Right ventricle myocardium inferior (tissue), 1 donor: ENCODE data around the gene KCNJ12. TPM values are rescaled to one million over a fixed set of nuclear protein-coding genes. Genes with fewer than 3 reads are reported as not detected.
A peak's percentile ranks its signal among the peaks of the same experiment; 100 is the strongest.

Source experiments
- ATAC-seq: fragments of 200-7000 bp; cut with Tn5 transposase; one replicate; pipeline ENCODE4 v1.9.1; 2020; ENCODE audit warnings: mild to moderate bottlenecking, moderate library complexity
- DNase-seq: peaks from one replicate; pipeline ENCODE4 v3.0.0; 2021; ENCODE audit errors: missing footprints
- intact Hi-C: fragments of 100-400 bp; cut with DNase I; formaldehyde crosslinking; loops from one replicate; pipeline ENCODE4 v1.11.0; 2022
- total RNA-seq: library from RNA; stranded (reverse); fragmentation: NEBNext Ultra II Directional; extraction: Animal tissue kit (Norgen Biotek cat#: 25700); gene quantifications from one replicate; pipeline ENCODE4 v1.2.1, GENCODE V29; 2021
- donor health status: DM: no; HTN: yes; CAD: no; lungs with severe emphysema.

KCNJ12 gene
- total RNA-seq, 1 donor from 2014 or later, result 12.6 TPM

DNA sequence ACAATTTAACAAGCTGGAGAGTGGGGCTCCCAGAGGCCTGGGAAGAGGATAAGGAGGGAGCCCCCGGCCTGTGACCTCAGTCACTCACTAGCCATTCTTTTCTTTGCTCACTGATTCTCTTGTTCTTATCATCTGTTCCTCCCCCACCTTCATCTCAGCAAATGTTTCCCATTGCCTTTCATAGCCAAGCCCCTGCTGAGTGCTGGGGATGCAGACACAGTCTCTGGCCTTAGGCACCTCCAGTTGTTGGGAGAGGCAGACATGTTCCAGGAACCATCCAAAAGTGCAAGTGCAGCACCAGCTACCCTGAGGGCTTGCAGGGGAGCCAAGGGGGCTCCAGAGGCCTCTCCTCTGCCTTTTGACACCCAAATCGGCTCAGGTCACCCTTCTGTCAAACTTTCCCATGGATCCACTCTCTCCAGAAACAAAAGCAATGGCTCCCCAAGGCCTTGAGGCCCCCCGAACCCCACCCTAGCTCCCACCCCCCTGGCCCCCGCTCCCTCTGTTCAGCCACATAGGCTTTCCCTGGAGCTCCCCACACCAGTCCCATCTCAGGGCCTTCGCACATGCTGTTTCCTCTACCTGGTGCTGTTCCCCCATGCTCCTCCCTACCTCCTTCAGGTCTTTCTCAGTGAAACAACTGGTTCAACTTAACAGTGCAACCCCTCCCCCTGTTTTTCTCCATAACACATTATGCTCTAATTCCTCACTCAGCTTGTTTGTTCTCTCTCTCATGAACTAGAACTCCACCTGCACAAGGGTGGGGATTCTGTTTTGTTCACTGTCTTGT, 14.9 kb upstream of the KCNJ12 start:
- intact Hi-C loops, result no loop called here
- ATAC-seq (no peak), DNase-seq (peak; percentile 20)

DNA sequence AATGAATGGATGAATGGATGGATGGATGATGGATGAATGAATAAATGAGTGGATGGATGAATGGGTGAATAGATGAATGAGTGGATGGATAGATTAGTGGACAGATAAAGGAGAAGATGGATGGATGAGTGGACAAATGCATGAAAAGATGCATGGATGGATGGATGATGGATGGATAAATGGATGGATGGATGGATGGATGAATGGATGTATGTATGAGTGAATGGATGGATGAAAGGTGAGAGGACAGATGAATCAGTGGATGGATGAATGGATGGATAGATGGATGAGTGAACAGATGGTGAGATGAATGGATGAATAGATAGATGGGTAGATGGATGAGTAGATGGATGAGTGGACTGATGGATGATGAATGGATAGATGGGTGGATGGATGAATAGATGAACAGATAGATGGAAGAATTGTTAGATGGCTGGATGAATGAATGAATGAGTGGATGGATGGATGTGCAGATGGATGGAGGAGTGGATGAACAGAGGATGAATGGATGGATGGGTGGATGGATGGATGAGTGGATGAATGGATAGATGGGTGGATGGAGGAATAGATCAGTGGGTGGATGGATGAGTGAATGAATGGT, 13.7 kb upstream of the KCNJ12 start:
- ATAC-seq (no peak), DNase-seq (no peak)
- intact Hi-C loops, result no loop called here

DNA sequence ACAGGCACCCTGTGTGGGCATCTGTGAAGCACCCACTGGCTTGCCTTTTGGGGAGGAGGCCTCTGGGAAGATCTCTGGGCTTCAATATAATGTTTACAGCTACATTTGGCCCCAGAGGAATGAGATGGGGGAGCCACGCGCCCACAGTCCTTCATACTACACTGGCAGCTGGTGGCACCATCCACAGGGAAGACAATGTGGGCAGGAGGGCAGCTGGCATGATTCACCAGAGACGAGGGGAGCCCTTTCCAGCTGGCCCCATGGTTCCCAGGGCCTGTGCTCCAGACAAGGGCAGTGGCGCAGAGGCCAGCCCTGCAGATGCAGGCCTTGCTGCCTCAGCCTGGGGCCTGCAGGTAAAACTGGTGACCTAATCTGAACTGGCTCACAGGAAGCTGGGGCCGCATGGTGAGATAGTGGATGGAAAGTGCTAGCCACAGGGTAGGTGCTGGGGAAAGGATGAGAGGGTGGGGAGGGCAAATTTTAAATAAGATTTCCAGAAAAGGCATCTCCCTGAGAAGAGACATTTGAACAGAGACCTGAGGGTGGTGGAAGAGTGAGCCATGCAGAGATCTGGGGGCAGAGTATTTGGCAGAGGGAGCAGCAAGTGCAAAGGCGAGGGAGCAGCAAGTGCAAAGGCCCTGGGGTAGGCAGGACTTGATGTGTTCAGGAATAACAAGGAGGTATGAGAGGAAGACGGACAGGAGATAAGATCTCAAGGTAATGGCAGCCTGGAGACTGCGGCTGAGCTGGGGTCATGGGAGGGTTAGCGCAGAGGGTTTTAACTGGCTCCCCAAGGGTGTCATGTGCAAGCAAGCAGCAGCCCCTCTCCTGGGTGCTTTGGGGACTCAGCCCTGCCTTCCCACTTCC, 12.1 kb upstream of the KCNJ12 start:
- intact Hi-C loops, result no loop called here
- ATAC-seq (no peak), DNase-seq (peak; percentile 13)

DNA sequence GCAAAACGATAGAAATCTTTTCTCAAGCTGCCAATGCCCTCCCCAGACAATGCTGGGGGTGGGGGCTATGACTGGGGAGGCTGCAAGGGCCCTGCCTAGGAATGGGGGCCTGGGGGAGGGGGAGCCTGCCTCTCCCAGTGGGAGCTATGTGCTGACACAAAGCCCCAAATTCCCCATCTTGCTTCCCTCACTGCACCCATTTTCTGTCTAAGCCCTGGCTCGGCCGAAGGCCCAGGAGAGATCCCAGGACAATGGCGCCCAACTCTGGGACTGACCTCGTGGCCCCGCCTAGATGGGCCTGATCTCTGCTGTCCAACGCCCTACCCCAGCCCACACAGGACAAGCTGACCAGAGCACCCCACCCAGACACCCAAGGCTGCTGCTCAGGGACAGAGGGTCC, 11.1 kb upstream of the KCNJ12 start:
- DNase-seq (no peak), ATAC-seq (no peak)
- intact Hi-C loops, result no loop called here

DNA sequence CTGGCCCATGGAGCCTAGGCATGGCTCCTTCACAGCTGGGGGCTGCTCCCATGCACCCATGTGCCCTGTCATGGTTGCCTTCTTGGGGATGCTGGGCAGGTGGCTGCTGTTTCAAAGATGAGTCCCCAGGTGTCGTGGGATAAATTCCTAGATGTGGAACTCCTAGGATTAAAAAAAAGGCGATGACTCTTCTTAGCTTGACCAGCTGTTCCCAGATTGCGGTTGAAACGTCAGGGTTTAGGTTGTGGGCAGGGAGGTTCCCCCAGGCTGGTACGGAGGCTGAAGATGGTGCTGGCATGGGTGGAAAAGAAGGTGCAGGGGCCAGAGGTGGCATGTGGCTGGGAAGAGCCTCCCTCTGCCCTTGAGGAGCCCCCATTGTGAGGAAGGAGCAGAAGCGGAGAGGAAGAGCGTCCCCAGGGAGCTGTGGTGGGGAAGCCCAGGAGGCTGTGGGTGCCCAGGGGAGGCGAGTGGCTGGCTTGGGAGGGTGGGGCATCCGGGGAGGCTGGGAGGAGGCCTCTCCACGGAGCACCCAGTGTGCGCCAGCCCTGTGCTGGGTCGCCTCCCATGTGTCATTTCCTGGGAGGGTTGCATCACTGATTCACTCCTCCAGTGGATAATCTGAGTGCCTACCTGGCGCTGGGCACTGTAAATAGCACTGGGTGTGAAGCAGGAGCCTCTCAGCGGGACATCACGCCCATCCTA, 7.5 kb upstream of the KCNJ12 start:
- DNase-seq, result no peak
- intact Hi-C loops, result no loop called here
- ATAC-seq, result no peak

DNA sequence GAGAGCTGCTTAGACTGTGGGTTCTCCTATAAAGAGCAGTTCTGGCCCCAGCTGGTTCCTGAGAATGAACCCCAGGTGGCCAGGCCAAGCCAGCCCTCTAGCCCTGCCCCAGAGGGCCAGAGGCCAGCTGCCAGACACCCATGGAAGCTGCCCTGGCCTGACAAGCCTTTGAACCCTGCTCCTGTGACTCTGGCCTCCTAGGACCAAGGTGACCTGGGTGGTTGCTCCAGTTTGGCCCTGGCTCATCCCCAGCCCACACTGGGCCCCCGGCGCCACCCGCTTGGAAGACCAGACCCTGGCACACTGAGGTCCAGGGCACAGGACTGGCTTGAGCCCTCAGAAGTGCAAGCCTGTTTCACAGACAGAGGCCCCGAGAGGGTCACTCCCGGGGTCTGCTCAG, 6.8 kb upstream of the KCNJ12 start:
- intact Hi-C loops, result no loop called here
- DNase-seq (no peak), ATAC-seq (no peak)

DNA sequence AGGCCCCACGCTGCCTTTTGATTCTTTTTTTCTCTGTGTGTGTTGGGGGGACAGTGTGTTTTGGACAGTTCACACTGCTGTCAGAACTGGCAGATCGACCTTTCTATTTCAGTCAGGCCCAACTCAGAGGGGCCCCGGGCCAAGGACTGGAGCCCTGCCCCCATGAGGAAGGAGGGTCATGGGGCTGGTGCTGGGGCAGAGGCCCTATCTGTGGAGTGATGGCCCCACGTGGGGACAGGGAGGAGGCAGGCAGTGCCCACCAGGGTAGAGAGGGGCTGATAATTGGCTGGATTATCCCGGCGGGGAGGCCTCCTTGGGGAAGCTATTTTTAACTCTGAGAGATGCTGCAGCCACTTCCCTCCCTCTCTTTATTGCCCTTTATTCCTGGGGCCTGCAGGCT, 5.7 kb upstream of the KCNJ12 start:
- intact Hi-C loops, result loop anchor here (5.0 kb wide), 1 partner anchor 83 kb away; no protein-coding TSS in a partner anchor
- ATAC-seq (peak; percentile 94), DNase-seq (peak; percentile 83)

DNA sequence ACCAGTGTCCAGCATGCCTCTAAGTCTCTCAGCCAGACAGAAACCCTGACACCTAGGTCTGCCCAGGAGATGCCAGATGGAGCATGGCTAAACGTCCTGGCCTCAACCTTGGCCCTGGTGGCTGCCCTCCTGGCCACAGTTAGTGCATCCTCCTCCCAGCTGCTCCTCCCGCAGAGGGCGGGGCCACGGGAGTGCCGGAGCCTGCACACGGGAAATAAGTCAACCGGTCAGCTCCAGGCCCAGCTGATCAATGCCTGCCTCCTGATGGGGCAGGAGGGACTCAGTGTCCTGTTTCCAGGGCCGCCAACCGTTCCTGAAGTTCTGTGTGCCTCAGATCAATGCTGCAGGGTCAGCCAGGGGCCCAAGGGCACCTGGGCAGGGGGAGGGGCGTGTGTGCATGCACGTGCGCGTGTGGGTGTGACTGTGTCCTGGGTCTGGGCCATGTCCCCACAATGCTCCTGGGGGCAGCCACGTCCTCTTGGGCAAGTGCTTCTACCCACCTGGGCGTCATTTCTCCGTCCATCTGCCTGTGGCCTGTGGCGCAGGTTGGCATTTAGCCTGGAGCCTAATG, 4.6 kb upstream of the KCNJ12 start:
- DNase-seq (no peak), ATAC-seq (no peak)
- intact Hi-C loops, result loop anchor here (5.0 kb wide), 1 partner anchor 84 kb away; no protein-coding TSS in a partner anchor

DNA sequence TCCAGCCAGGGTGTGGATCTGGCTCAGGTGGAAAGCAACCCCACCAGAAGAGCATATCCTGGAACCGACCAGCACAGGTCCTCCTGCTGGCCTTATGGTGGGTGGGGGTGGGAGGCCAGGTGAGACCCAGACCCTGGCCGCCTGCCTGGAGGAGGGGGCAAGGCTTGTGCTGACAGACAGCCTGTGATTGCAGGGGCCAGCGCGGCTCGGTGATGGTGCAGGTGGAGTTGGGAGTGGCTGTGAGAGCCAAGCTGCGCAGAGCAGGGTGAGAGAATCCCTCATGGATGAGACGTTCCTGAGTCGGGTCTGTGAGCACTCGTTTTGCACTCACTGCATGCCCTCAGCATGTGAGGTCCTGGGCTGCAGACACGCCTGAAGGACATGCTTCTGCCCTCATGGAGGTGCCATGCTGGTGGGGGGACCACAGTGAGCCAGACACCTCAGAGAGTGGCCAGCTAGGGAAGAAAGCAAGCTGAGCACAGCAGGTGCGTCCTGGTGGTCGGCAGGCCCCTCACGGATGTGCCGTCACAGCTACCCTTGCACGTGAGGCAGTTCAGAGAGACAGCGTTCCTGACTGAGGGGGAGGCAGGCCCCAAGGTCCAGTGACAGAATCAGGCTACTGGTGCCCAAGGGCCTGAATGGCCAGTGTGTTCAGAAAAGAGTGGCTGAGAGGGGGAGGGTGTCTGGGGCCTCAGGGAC, 3.8 kb upstream of the KCNJ12 start:
- no peak for ATAC-seq
- no peak for DNase-seq
- intact Hi-C loops, result loop anchor here (5.0 kb wide), 1 partner anchor 85 kb away; no protein-coding TSS in a partner anchor

DNA sequence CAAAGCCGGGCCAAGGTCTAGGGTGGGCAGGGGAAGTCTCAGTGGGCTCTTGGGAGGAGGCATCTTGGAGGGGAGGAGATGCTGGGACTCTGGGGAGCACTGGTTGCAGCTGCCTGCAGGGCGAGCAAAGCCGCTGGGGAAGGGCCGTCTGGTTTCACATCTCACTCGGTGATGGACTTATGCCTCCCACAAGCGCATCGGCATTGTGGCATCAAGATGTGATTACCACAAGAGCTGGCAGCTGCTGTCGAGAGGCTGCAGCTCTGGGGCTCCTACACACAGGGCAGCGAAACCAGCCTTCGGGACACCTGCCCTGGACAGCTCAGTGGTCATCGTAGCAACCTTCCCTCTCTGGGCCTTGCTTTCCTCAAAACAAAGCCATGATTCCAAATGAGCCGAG, 3.1 kb upstream of the KCNJ12 start:
- ATAC-seq (no peak), DNase-seq (no peak)
- intact Hi-C loops, result loop anchor here (5.0 kb wide), 1 partner anchor 86 kb away; no protein-coding TSS in a partner anchor

DNA sequence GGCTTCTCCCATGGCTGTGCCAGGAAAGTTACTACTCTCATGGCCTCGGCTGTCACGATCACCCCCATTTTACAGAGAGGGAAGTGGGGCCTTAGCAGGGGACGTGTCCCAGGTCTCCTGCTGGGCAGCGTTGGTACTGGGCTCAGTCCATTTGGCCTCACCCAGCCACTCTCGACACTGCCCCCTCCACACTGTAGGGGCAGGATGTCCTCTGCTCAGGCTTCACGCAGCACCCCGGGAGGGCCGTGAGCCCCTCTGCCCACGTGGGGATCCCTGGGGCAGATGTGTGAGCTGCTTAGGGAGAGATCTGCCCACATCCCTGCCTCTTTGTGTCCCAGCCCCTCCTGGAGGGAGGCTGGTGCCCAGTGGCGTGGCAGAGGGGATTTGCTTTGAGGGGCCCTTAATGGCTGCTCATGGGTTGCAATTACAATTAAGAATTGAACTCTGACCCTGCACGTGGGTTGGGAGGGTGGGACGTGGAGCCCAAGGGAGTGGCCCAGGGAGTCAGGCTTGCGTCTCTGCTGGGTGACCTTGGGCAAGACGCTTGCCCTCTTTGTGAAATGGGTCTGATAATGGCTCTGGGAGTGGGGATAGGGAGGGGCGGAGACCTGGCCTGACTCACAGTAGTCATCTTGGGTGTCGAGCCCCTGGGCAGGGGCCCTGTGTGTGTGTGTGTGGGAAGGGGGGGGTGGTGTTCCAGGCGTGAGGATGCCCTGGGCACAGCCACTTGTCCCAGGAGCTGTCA, 2.3 kb upstream of the KCNJ12 start:
- no peak for ATAC-seq
- DNase-seq, result no peak
- intact Hi-C loops, result loop anchor here (5.0 kb wide), 1 partner anchor 87 kb away; no protein-coding TSS in a partner anchor

DNA sequence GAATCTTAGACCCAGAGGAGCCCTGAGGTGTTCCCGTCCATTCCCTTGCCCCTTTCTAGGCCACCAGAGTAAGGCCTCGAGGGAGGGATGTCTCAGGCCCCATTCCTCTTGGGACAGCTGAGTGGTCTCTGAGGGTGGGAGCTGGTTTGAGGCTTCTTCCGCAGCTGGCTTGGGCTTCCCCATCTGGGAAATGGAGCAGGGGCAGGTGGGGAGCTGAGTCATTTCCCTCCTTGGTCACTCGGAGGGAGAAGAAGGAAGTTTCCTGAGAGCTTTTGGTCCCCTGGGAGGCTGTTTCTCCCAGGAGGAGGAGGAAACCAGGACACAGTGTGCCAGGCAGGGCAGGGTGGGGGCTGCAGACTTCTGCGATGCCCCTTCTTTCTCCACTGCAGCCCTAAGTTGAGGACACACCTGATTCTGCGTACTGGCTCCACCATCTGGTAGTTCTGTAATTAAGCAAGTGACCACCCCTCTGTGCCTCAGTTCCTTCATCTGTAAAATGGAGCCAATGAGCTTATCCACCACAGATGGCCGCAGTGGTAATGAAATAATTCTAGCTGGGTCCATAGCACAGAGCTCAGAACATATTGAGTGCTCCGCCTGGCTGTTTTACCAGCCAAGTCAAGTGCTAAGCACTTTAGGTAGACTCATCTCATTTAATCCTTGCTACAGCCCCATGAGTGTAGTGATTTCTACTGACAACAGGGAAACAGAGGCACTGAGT, 1.6 kb upstream of the KCNJ12 start:
- ATAC-seq (no peak), DNase-seq (no peak)
- intact Hi-C loops, result loop anchor here (5.0 kb wide), 1 partner anchor 87 kb away; no protein-coding TSS in a partner anchor

DNA sequence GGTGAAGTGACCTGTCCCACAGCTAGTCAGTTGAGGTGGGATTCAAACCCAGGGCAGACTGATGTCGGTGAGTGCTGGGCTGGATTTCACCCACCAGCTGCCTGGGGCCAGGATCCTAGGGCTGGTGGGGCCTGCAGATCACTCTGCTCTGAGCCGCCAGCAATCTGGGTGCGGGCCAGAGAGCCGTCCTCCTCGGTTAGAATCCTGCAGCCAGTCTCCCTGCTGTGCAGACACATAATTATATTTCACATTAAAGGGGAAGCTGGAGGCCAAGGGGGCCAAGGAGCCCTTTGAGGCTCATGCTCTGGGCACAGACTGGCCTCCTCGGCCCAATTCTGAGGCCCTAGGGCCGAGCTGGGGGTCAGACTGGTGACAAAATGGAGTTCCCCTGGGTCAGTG, 996 bp upstream of the KCNJ12 start:
- ATAC-seq (no peak), DNase-seq (no peak)
- intact Hi-C loops, result no loop called here

DNA sequence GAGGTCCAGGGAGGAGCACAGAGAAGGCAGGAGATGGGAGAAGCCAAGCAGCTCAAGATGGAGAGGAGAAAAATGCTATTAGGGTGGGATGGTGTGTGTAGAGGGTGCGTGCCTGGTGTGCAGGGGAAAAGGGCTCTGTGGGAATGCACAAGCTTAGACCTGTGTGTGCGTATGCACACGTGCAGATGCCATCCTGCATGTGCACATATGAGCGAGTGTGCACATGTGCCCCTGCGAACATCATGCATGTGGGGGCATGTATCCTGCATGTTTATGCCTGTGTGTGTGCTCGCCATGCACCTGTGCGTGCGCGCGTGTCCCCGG, 438 bp upstream of the KCNJ12 start:
- DNase-seq, result no peak
- intact Hi-C loops, result no loop called here
- ATAC-seq, result no peak

DNA sequence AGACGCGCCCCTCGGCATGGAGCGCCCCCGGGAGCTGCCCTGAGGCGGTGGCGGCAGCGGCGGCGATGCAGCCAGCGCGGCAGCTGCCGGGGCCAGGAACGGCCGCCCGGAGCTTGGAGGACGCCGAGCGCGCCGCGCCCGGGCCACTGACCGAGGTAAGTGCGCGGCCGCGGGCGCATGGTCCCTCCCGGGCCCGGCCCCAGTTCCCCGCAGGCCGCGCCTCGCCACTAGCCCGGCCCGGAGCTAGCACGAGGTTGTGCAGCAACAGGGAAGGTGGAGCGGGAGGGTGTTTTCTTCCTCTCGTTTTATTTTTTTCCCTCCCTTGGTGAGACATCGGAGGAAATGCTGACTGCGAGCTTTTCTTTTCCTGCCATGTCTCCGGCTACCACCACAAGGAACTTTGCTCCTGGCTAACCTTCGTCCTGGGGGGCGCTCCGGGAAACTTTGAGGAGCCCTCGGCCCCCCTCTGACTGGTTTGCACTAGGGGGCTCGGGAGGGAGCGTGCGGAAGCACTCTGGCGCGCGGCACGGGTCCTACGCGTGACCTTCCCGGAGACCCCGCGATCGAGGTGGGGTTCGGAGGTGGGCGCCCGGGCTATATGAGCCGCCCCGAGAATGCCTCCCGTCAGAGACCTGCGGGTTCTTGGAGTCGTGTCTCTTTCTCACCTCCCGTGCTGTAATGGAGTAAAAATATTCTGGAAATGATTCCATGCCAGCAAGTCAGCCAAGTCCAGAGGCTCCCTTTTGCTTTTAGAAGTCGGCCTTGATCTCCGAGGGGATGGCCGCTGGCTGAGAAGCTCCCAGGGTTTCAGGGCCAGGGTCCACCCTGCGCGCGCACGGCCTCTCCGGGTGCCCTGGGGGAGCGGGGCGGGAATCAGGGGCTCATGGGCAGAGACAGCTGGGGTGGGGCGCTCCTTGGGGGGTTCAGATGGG, 868 bp downstream of the KCNJ12 start:
- ATAC-seq (peak; percentile 29), DNase-seq (no peak)
- intact Hi-C loops, result no loop called here
